ENCODE results near the gene BLM.
"Not testable (repeated sequence)": the region's sequence is repeated elsewhere in the genome, so short reads cannot be mapped to it uniquely, and the experiment has no call there.

BLM gene

DNA sequence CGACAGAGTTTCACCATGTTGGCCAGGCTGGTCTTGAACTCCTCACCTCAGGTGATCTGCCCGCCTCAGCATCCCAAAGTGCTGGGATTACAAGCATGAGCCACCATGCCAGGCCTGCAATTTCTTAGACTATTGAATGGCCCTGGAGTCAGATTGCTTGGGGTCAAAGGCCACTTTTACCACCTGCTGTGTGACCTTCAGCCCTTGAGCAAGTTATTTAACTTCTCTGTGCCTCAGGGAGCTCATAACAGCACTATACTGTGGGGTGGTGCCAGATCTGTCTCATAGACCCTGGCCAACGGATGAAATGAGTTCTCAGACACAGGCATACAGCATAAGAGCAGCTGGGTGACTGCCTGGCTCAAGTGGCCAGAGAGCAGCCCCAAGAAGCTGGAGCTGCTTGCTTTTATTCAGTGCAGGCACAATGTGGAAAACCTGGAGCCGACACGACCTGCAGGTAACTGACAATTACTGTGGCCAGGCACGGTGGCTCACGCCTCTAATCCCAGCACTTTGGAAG, 106.4 kb downstream of the BLM start:
- Histone ChIP-seq H3K27ac (ENCODE audit: low read depth, low read length) (no peak overlapping the region), H3K36me3 (ENCODE audit: control insufficient read depth, insufficient read depth, low read length) (no peaks in the 10 kb centered on the region), H3K4me3 (ENCODE audit: low read length) (no peak overlapping the region), H3K27me3 (ENCODE audit: control insufficient read depth, insufficient read depth, low read length) (no peaks in the 10 kb centered on the region), H3K4me1 (ENCODE audit: control insufficient read depth, insufficient read depth, low read length) (peaks cover 3% of the 10 kb centered on the region), H3K9ac (ENCODE audit: low read length) (no peak overlapping the region)

GRCh38 chr15:90825115-90825899, 108.2 kb downstream of the BLM start:
- H3K27ac ChIP-seq (ENCODE audit: low read depth, low read length); H3K27me3 ChIP-seq (ENCODE audit: control insufficient read depth, insufficient read depth, low read length); H3K9ac ChIP-seq (ENCODE audit: low read length); H3K4me3 ChIP-seq (ENCODE audit: low read length); H3K36me3 ChIP-seq (ENCODE audit: control insufficient read depth, insufficient read depth, low read length); H3K4me1 ChIP-seq (ENCODE audit: control insufficient read depth, insufficient read depth, low read length): not testable (repeated sequence)

- H3K9ac ChIP-seq (ENCODE audit: low read length); H3K27ac ChIP-seq (ENCODE audit: low read depth, low read length); H3K4me1 ChIP-seq (ENCODE audit: control insufficient read depth, insufficient read depth, low read length); H3K36me3 ChIP-seq (ENCODE audit: control insufficient read depth, insufficient read depth, low read length); H3K4me3 ChIP-seq (ENCODE audit: low read length); H3K27me3 ChIP-seq (ENCODE audit: control insufficient read depth, insufficient read depth, low read length): not testable (repeated sequence)
Measured at GRCh38 chr15:90826206-90826885, 109.2 kb downstream of the BLM start.

GRCh38 chr15:90826886-90827435, 109.8 kb downstream of the BLM start:
- no peaks in the 10 kb centered on the region for H3K27me3 ChIP-seq (ENCODE audit: control insufficient read depth, insufficient read depth, low read length)
- no peaks in the 10 kb centered on the region for H3K36me3 ChIP-seq (ENCODE audit: control insufficient read depth, insufficient read depth, low read length)
- H3K9ac ChIP-seq (ENCODE audit: low read length): no peak overlapping the region
- H3K27ac ChIP-seq (ENCODE audit: low read depth, low read length): no peak overlapping the region
- no peak overlapping the region for H3K4me3 ChIP-seq (ENCODE audit: low read length)
- H3K4me1 ChIP-seq (ENCODE audit: control insufficient read depth, insufficient read depth, low read length): no peaks in the 10 kb centered on the region

DNA sequence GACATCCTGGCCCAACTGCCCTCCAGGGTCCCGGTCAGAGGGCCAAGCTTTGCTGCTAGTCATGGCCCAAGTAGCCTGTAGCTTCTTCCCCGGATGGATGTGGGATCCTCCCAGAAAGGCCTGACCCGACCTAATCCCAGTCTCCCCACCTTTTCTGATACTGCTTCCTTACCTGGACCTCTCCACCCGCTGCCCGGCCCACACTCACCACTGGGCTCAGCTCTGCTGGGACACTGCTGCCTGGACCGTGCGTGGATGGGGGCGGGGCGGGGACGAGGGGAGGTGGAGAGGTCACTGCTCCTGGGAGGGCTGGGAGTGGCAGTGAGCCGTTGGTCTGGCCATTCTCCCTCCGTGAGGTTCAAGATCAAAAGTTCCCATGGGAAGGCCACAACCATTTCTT, 111.0 kb downstream of the BLM start:
- H3K4me1 ChIP-seq (ENCODE audit: control insufficient read depth, insufficient read depth, low read length): no peaks in the 10 kb centered on the region
- H3K27me3 ChIP-seq (ENCODE audit: control insufficient read depth, insufficient read depth, low read length): no peaks in the 10 kb centered on the region
- H3K4me3 ChIP-seq (ENCODE audit: low read length): no peak overlapping the region
- H3K27ac ChIP-seq (ENCODE audit: low read depth, low read length): no peak overlapping the region
- H3K36me3 ChIP-seq (ENCODE audit: control insufficient read depth, insufficient read depth, low read length): no peaks in the 10 kb centered on the region
- H3K9ac ChIP-seq (ENCODE audit: low read length): no peak overlapping the region

- Histone ChIP-seq H3K27me3 (ENCODE audit: control insufficient read depth, insufficient read depth, low read length) (no peaks in the 10 kb centered on the region), H3K9ac (ENCODE audit: low read length) (no peak overlapping the region), H3K36me3 (ENCODE audit: control insufficient read depth, insufficient read depth, low read length) (no peaks in the 10 kb centered on the region), H3K27ac (ENCODE audit: low read depth, low read length) (no peak overlapping the region), H3K4me1 (ENCODE audit: control insufficient read depth, insufficient read depth, low read length) (no peaks in the 10 kb centered on the region), H3K4me3 (ENCODE audit: low read length) (no peak overlapping the region)
Measured at GRCh38 chr15:90829126-90829525, 112.0 kb downstream of the BLM start.

- H3K27me3 ChIP-seq (ENCODE audit: control insufficient read depth, insufficient read depth, low read length): no peaks in the 10 kb centered on the region
- H3K27ac ChIP-seq (ENCODE audit: low read depth, low read length): no peak overlapping the region
- H3K4me3 ChIP-seq (ENCODE audit: low read length): no peak overlapping the region
- no peaks in the 10 kb centered on the region for H3K36me3 ChIP-seq (ENCODE audit: control insufficient read depth, insufficient read depth, low read length)
- H3K4me1 ChIP-seq (ENCODE audit: control insufficient read depth, insufficient read depth, low read length): no peaks in the 10 kb centered on the region
- H3K9ac ChIP-seq (ENCODE audit: low read length): no peak overlapping the region
Measured at GRCh38 chr15:90829942-90830440, 112.8 kb downstream of the BLM start.

- no peaks in the 10 kb centered on the region for H3K36me3 ChIP-seq (ENCODE audit: control insufficient read depth, insufficient read depth, low read length)
- H3K27me3 ChIP-seq (ENCODE audit: control insufficient read depth, insufficient read depth, low read length): no peaks in the 10 kb centered on the region
- no peak overlapping the region for H3K9ac ChIP-seq (ENCODE audit: low read length)
- no peaks in the 10 kb centered on the region for H3K4me1 ChIP-seq (ENCODE audit: control insufficient read depth, insufficient read depth, low read length)
- H3K4me3 ChIP-seq (ENCODE audit: low read length): no peak overlapping the region
- H3K27ac ChIP-seq (ENCODE audit: low read depth, low read length): no peak overlapping the region
Measured at GRCh38 chr15:90834626-90835025, 117.5 kb downstream of the BLM start.

DNA sequence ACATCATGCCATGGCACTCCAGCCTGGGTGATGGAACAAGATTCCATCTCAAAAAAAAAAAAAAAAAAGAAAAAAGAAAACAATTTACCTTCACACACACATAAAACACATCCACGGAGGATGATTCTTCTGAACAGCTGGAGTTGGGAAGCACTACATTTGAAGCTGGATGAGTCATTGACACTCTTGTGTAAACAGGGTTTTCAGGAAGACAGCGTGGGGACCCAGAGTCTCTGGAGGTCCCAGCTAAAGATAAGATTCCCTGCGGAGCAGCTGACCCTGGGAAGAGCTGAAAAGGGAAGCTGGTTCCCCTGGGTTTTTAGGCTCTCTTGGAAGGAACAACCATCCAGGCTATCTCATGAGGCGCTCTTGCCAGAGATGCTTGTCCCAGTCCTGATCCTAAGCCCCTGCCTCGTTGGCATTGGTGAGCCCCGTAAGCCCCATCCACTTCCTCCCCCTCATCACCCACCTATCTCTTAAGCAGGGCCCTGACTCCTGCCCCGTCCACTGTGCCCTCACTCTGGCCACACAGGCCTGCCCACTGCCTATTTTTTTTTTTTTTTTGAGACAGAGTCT, 119.2 kb downstream of the BLM start:
- H3K4me3 ChIP-seq (ENCODE audit: low read length): no peak overlapping the region
- no peaks in the 10 kb centered on the region for H3K36me3 ChIP-seq (ENCODE audit: control insufficient read depth, insufficient read depth, low read length)
- no peak overlapping the region for H3K27ac ChIP-seq (ENCODE audit: low read depth, low read length)
- H3K27me3 ChIP-seq (ENCODE audit: control insufficient read depth, insufficient read depth, low read length): no peaks in the 10 kb centered on the region
- H3K4me1 ChIP-seq (ENCODE audit: control insufficient read depth, insufficient read depth, low read length): no peaks in the 10 kb centered on the region
- H3K9ac ChIP-seq (ENCODE audit: low read length): no peak overlapping the region

DNA sequence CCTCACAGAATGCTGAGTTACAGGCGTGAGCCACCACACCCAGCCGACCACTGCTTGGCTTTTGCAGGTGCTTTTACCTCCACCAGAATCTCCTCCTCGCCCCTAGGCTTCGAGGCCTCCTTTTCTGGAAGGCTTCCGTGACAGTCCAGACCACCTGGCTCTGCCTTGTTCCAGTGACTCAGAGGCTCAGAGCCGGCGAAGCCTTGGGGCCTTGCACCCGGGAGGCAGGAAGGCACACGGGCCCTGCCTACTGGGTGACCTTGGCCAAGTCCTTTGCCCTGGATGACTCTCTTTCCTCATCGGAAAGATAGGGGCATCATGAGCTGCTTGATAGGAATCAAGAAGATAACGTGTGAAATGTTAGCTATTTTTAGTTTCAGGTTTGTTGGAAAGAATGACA, 119.9 kb downstream of the BLM start:
- H3K4me1 ChIP-seq (ENCODE audit: control insufficient read depth, insufficient read depth, low read length): no peaks in the 10 kb centered on the region
- H3K9ac ChIP-seq (ENCODE audit: low read length): no peak overlapping the region
- no peaks in the 10 kb centered on the region for H3K27me3 ChIP-seq (ENCODE audit: control insufficient read depth, insufficient read depth, low read length)
- no peaks in the 10 kb centered on the region for H3K36me3 ChIP-seq (ENCODE audit: control insufficient read depth, insufficient read depth, low read length)
- H3K4me3 ChIP-seq (ENCODE audit: low read length): no peak overlapping the region
- H3K27ac ChIP-seq (ENCODE audit: low read depth, low read length): no peak overlapping the region

DNA sequence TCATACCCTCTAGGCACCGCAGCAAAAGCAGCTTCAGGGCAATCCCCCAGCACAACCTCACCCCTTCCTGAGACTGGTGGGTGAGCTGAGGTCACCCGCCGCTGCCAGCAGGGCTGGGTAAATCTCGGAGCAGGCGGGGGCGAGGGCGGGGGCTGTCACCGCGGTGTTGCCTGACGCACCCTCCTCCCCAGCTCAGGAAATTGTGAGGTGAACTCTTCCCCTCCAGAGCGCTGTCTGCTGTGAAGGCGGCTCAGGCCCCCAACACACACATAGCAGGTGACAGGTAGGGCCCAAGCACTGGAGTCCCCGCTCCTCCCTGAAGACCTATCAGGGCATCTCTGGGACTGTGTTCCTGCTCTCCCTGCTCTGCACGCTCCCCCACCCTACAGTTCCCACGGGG, 121.0 kb downstream of the BLM start:
- no peak overlapping the region for H3K27ac ChIP-seq (ENCODE audit: low read depth, low read length)
- H3K4me1 ChIP-seq (ENCODE audit: control insufficient read depth, insufficient read depth, low read length): no peaks in the 10 kb centered on the region
- no peak overlapping the region for H3K4me3 ChIP-seq (ENCODE audit: low read length)
- H3K36me3 ChIP-seq (ENCODE audit: control insufficient read depth, insufficient read depth, low read length): no peaks in the 10 kb centered on the region
- no peaks in the 10 kb centered on the region for H3K27me3 ChIP-seq (ENCODE audit: control insufficient read depth, insufficient read depth, low read length)
- H3K9ac ChIP-seq (ENCODE audit: low read length): no peak overlapping the region

GRCh38 chr15:90838544-90838943, 121.4 kb downstream of the BLM start:
- no peak overlapping the region for H3K9ac ChIP-seq (ENCODE audit: low read length)
- no peaks in the 10 kb centered on the region for H3K36me3 ChIP-seq (ENCODE audit: control insufficient read depth, insufficient read depth, low read length)

More at GRCh38 chr15:90838544-90838943, 121.4 kb downstream of the BLM start:
- Histone ChIP-seq H3K4me3 (ENCODE audit: low read length) (no peak overlapping the region), H3K27me3 (ENCODE audit: control insufficient read depth, insufficient read depth, low read length) (no peaks in the 10 kb centered on the region), H3K27ac (ENCODE audit: low read depth, low read length) (no peak overlapping the region), H3K4me1 (ENCODE audit: control insufficient read depth, insufficient read depth, low read length) (no peaks in the 10 kb centered on the region)

Data from rectal smooth muscle tissue (tissue), 1 donor.